GM03348 (cell line): ENCODE measurements around the gene ARHGEF28.

Source experiments
- DNase-seq: peaks from one replicate; pipeline ENCODE4 v3.0.0; 2012; ENCODE audit warnings: low spot score

ARHGEF28 gene

GRCh38 chr5:73777192-73777591, 151.2 kb downstream of the ARHGEF28 start:
- no peak for DNase-seq

DNA sequence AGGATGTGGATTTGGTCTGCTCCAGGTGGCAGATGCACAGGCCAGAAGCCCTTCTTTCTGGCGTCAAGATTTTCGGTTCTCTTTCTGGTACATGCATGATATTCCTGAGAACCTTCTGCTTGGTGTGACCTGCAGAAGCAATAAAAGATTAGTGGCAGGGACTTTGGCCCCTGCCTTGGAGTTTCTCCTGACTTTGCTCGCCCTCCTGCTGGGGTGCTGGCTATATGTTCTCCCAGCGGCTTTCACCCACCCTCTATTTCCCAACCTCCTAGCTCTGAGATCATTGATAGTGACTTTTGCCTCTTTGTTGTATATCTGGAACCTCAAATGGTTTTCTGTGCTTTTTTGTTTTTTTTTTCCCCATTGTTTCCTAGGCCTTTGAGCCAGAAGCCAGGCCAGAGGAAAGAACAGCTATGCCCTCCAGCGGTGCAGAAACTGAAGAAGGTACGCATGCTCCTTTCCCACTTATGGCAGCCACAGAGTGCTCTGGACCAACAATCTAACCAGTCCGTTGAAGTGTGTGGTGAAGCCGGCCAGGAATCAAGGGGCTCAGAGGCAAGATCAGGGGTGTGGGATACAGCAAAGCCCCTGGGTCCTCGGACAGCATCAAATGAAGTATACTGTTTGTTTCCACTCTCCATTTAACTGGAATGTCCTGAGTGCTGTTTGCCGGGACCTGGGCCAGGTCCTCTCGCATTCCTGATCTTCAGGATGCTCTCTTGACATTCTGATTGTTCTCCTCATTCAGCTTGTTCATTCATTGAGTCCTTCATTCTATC, 154.5 kb downstream of the ARHGEF28 start:
- no peak for DNase-seq

GRCh38 chr5:73781107-73781768, 155.2 kb downstream of the ARHGEF28 start:
- no peak for DNase-seq

- peak; percentile 56 for DNase-seq
These were observed 157.8 kb downstream of the ARHGEF28 start for GRCh38 chr5:73783828-73784227.

DNA sequence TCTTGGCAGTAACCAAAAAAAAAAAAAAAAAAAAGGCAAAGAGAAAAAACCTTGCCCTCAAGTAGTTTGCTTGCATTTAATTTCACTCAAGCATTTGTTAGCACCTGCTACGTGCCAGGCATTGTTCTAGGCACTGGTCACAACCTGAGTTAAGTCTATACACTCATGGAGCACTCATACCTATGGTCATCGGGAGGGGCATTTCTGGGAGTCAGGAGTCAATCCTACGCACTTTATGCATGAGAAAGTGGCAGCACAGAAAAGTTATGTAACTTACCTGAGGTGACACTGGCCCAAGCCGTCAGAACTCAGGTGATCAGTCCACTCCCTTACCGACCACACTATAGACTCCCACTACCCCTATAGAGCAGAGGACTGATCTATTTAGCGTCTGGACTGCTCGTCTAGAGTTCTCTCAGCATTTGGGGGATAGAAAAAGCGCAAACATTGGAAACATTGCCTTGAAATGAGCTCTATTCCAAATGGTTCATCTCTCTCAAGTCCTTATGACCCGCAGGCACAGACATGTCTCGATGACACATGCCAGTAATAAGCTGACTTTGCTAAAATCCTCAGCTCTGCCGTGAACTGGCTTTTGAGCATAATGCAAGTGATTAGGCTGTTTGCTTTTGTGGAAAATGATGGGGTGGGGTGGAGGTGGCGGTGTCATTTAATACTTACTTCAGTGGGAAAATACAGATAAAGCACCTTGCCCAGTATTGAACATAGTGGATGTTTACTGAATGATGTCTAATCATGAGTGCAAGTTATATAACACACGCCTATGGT, 160.2 kb downstream of the ARHGEF28 start:
- DNase-seq = no peak

DNA sequence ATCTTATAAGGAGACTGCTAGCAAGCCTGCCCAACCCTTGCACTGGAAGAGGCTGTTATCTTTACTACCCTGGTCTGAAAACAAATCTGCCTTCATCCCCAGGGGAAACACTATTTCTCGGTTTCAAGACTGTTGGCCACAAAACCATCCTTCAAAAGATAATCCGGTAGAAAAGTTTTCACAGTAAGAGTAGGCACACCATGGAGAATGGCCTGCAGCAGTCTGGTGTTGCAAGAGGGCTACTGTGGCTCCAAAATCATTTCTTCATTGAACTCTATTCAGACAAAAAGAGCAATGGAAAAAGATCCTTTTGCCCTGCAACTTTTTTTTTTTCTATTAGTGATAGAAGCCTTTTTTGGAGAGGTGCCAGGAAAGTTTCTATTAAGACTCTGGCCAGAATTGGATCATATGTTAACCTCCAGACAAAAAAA, 163.9 kb downstream of the ARHGEF28 start:
- DNase-seq = no peak

- no peak for DNase-seq
These were observed 165.4 kb downstream of the ARHGEF28 start for GRCh38 chr5:73791389-73791788.

- peak; percentile 67 for DNase-seq
These were observed 166.8 kb downstream of the ARHGEF28 start for GRCh38 chr5:73792687-73793320.

- DNase-seq = no peak
These were observed 167.9 kb downstream of the ARHGEF28 start for GRCh38 chr5:73793911-73794310.

DNA sequence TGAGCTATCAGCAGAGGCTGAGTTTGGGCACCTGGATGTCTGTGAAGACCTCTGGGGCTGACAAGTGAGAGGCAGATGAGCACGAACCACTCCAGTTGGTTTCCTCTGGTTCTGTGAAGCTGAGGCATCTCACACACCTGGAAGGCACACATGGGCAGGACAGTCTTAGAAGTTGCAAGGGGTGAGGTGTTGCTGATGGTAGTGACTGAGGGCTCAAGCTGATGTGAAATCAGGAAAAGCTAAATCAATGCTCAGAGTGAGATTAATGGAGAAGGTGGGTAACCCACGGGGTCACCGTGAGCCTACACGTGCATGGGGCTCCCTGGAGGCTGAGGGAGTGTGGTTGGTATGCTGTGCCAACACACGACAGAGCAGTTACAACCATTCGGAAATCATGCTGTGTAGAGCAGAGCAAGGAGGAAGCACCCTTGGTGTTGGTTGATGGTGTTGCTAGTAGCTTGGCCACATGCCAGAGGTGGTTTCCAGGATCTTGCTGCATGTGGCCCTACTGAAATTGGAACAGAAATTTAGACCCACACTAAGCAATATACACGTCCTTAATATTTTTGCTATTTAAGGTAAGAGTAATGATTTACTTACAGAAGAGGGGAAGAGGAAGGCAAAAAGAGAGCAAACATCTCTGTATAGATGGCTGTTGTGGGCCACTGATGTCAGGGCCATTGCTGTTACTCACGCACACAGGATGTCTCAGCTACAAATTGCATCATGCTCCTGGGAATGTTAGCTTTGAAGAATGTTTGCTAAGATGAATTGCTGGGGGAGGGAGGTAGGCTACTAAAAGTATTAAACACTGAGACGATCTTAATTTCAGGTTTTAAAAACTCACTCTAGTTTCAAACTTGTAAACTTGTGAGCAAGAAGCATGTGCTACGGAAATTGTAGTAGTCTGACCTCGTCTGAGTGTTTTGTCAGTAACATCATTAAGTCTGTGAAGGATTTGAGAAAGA, 170.5 kb downstream of the ARHGEF28 start:
- DNase-seq = peak; percentile 74

DNA sequence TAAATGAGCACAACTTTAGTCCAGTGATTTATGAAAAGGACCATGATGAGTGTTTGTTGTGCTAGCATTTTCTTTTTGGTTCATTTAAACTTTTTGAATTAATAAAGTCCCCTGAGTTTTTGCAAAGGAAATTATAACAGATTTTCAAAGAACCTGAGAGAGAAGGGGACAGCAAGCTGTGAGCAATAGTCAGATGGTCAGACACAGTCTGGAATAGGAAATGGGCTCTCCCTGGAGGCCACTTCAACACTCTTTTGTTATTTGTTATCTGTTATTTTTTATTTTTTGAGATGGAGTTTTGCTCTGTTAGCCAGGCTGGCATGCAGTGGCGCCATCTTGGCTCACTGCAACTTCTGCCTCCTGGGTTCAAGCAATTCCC, 171.1 kb downstream of the ARHGEF28 start:
- peak; percentile 16 for DNase-seq

GRCh38 chr5:73799401-73799972, 173.5 kb downstream of the ARHGEF28 start:
- DNase-seq = no peak

DNA sequence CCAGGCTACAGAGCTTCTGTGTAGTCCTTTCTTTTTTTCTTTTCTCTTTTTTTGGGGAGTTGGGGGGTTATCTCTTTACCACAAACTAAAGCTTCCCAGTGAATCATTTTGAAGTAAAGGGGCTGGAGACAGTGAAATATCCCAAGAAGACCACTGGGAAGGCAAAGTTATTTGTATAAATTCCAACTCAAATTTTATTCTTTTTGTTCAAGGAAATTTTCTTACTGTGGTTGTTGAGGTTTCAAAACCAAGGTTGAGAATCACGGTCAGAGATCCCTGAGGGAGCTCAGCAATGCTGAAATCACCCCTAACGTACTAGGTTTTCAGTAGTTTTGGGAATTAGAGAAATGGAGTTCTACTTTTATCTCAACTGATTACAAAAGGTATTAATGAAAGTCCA, 175.7 kb downstream of the ARHGEF28 start:
- no peak for DNase-seq

- DNase-seq = no peak
These were observed 179.5 kb downstream of the ARHGEF28 start for GRCh38 chr5:73805449-73805848.

GRCh38 chr5:73808911-73809310, 182.9 kb downstream of the ARHGEF28 start:
- no peak for DNase-seq

DNA sequence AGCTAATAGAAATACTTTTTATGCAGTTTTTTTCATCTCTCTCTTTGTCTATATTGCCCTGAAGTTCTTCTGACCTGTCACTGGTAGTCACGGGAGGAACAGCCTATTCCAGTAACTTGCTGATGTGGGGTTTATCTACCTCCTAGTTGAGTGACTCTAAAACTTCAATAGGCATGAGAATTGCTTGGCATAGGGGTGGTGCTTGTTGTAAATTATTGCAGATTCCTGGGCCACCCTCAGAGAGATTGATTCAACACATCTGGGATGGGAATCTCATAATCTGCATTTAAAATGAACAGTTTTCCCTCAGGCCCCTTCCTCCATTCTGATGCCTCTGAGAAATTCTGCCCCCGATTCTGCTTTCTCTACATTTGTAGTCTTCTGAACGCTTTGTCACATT, 184.4 kb downstream of the ARHGEF28 start:
- DNase-seq = no peak

- DNase-seq = no peak
These were observed 186.5 kb downstream of the ARHGEF28 start for GRCh38 chr5:73812457-73812856.

DNA sequence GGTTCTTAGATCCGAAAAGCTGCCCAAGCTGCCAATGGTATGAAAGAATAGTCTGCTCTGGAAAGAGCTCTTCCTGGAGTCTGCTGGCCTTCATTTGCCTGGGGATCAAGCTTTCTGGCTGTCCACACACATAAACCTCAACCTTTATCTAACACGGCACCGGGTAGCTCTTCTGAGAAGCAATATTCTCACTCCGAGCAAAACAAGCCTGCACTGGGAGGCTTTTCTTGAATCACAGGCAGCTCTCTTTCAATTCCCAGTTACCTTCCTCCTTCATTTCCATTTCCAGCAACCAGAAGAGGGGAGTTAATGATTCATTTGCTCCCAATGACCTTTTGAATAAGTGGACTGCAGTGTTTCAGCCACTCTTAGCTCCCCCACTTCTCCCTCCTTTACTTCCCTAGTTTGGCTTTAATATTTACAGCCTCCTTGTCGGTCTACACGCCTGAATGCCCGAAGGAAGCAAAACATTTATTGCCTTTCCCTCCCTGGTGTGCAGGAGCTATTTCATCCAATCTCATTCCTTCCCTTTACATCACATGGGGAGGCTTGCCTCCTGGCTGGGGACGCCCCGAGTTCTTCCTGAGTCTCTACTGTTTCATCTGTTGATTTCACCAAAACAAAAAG, 187.1 kb downstream of the ARHGEF28 start:
- DNase-seq = no peak

- DNase-seq = no peak
These were observed 188.3 kb downstream of the ARHGEF28 start for GRCh38 chr5:73814233-73814846.

- no peak for DNase-seq
These were observed 189.6 kb downstream of the ARHGEF28 start for GRCh38 chr5:73815631-73816030.
